NK-92 treated with Interleukin-12 subunit alpha and Interleukin-12 subunit beta, amount 100 ng/mL, for 24 hours (cell line): ENCODE data around the gene CACNB2.

Experiments used
- DNase-seq: peaks from one replicate; lab custom pipeline; 2025; lab: John Stamatoyannopoulos, UW

The CACNB2 gene

GRCh38 chr10:18514537-18514936 lies 374.3 kb downstream of the CACNB2 start:
- DNase-seq: no peak

- DNase-seq: no peak
Measured at GRCh38 chr10:18516851-18517250, 376.6 kb downstream of the CACNB2 start.

- DNase-seq: no peak
Measured at GRCh38 chr10:18523025-18523424, 382.8 kb downstream of the CACNB2 start.

- DNase-seq: no peak
Measured at GRCh38 chr10:18523858-18524257, 383.6 kb downstream of the CACNB2 start.

GRCh38 chr10:18527687-18528086 lies 387.5 kb downstream of the CACNB2 start:
- no peak for DNase-seq

- no peak for DNase-seq
Measured at GRCh38 chr10:18528292-18528691, 388.1 kb downstream of the CACNB2 start.

GRCh38 chr10:18532881-18533535 lies 392.8 kb downstream of the CACNB2 start:
- DNase-seq: no peak

GRCh38 chr10:18533896-18534295 lies 393.7 kb downstream of the CACNB2 start:
- no peak for DNase-seq

- DNase-seq: no peak
Measured at GRCh38 chr10:18539335-18539734, 399.1 kb downstream of the CACNB2 start.

- no peak for DNase-seq
Measured at GRCh38 chr10:18540195-18540594, 400.0 kb downstream of the CACNB2 start.

- no peak for DNase-seq
Measured at GRCh38 chr10:18542832-18543231, 402.6 kb downstream of the CACNB2 start.

GRCh38 chr10:18545621-18546305 lies 405.5 kb downstream of the CACNB2 start:
- DNase-seq: no peak

- DNase-seq: no peak
Measured at GRCh38 chr10:18549105-18549504, 408.9 kb downstream of the CACNB2 start.

- DNase-seq: no peak
Measured at GRCh38 chr10:18551473-18551872, 411.2 kb downstream of the CACNB2 start.

GRCh38 chr10:18554479-18554878 lies 414.3 kb downstream of the CACNB2 start:
- DNase-seq: no peak

GRCh38 chr10:18556522-18557147 lies 416.4 kb downstream of the CACNB2 start:
- DNase-seq: no peak

GRCh38 chr10:18557960-18558359 lies 417.7 kb downstream of the CACNB2 start:
- no peak for DNase-seq

GRCh38 chr10:18561861-18562551 lies 421.8 kb downstream of the CACNB2 start:
- DNase-seq: no peak

GRCh38 chr10:18563003-18563726 lies 422.9 kb downstream of the CACNB2 start:
- no peak for DNase-seq

GRCh38 chr10:18565006-18565405 lies 424.8 kb downstream of the CACNB2 start:
- DNase-seq: no peak

GRCh38 chr10:18566177-18566576 lies 426.0 kb downstream of the CACNB2 start:
- DNase-seq: no peak

GRCh38 chr10:18567343-18567856 lies 427.2 kb downstream of the CACNB2 start:
- DNase-seq: no peak
